HG02642 (cell line): ENCODE measurements around the gene TPO.

Experiments used
- ATAC-seq: cut with Tn5 transposase; IDR thresholded peaks from one replicate; pipeline ENCODE4 v1.9.1; 2021; ENCODE audit warnings: mild to moderate bottlenecking; ENCODE audit not compliant: unreplicated experiment, poor library complexity

The TPO gene

GRCh38 chr2:1438972-1439371 is 25.7 kb downstream of the TPO start:
- no peak for ATAC-seq

- ATAC-seq, result no peak
Measured at GRCh38 chr2:1440581-1440980, 27.3 kb downstream of the TPO start.

- no peak for ATAC-seq
Measured at GRCh38 chr2:1446301-1446700, 33.0 kb downstream of the TPO start.

- no peak for ATAC-seq
Measured at GRCh38 chr2:1448009-1448408, 34.7 kb downstream of the TPO start.

DNA sequence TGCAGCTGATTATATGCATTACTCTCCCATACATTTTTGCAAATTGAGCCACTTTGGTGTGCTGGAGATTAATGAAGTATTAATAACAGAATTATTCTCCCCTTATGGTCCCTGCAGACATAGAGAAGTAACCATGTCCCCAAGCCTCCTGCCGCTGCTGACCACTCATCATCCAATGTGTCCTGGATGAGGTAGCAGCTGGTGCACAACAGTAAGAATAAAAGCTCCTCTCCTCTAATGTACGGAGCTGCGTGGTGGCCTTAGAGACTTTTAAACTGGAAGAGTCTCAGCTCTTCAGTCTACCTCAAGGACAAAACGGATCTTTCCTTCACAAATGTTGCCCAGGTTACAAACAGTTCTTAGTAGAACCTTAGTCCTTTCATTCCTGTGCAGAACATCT is 37.7 kb downstream of the TPO start:
- no peak for ATAC-seq

DNA sequence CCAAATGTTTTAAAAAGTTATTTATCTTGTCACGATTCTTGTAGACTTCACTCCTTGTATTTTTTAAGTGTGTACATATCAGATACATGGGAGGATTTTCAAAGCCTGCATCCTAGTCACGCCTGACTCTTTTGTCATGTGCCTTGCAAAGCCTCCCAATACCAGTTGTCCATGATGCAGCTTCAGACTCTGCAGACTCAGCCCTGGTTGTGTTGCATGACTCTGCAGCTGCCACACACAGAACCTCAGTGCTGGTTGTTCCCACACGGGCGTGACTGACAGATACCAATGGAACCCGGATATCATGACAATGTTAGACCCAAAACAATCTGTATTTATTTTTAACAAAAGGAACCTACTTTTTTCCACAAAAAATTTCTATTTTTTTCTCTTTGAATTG is 38.2 kb downstream of the TPO start:
- ATAC-seq, result no peak

- ATAC-seq, result no peak
Measured at GRCh38 chr2:1453561-1453960, 40.3 kb downstream of the TPO start.

- no peak for ATAC-seq
Measured at GRCh38 chr2:1454346-1454745, 41.1 kb downstream of the TPO start.

GRCh38 chr2:1455466-1455865 is 42.2 kb downstream of the TPO start:
- ATAC-seq, result no peak

- ATAC-seq, result no peak
Measured at GRCh38 chr2:1458432-1458831, 45.2 kb downstream of the TPO start.

DNA sequence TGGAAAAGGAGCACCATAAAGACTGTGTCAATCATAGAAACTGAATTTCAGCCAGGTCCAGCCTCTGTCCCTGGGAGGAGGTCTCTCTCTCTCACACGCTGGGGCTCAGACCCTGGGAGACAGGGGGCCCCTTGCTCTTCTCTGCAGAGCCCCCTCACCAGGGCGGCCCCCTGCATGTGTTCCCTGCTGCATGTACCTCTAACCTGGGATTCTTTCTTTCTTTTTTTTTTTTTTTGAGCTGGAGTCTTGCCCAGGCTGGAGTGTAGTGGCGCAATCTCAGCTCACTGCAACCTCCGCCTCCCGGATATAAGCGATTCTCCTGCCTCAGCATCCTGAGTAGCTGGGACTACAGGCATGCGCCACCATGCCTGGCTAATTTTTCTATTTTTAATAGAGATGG is 46.5 kb downstream of the TPO start:
- no peak for ATAC-seq

- ATAC-seq, result no peak
Measured at GRCh38 chr2:1460851-1461418, 47.7 kb downstream of the TPO start.

- ATAC-seq, result no peak
Measured at GRCh38 chr2:1461507-1462390, 48.5 kb downstream of the TPO start.

GRCh38 chr2:1462994-1463393 is 49.7 kb downstream of the TPO start:
- no peak for ATAC-seq

- no peak for ATAC-seq
Measured at GRCh38 chr2:1472350-1472749, 59.1 kb downstream of the TPO start.

DNA sequence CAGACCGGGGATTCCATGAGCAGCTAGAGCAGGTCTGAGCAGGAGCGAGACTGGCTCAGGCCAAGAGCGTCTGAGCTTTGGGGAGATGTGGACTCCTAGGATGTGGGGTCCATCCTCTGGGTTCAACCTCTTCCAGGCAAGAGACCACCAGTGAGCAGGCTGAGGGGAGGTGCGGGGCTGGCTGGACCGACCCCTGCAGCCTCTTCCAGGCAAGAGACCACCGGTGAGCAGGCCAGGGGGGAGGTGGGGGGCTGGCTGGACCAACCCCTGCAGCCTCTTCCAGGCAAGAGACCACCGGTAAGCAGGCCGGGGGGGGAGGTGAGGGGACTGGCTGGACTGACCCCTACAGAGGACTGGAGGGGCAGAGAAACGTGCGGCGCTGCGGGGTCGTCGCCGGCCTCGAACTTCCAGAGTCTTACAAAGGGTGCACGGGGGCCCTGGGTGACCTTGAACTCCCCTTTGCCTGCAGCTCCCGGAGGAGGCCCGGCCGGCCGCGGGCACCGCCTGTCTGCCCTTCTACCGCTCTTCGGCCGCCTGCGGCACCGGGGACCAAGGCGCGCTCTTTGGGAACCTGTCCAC is 63.4 kb downstream of the TPO start:
- ATAC-seq, result no peak

DNA sequence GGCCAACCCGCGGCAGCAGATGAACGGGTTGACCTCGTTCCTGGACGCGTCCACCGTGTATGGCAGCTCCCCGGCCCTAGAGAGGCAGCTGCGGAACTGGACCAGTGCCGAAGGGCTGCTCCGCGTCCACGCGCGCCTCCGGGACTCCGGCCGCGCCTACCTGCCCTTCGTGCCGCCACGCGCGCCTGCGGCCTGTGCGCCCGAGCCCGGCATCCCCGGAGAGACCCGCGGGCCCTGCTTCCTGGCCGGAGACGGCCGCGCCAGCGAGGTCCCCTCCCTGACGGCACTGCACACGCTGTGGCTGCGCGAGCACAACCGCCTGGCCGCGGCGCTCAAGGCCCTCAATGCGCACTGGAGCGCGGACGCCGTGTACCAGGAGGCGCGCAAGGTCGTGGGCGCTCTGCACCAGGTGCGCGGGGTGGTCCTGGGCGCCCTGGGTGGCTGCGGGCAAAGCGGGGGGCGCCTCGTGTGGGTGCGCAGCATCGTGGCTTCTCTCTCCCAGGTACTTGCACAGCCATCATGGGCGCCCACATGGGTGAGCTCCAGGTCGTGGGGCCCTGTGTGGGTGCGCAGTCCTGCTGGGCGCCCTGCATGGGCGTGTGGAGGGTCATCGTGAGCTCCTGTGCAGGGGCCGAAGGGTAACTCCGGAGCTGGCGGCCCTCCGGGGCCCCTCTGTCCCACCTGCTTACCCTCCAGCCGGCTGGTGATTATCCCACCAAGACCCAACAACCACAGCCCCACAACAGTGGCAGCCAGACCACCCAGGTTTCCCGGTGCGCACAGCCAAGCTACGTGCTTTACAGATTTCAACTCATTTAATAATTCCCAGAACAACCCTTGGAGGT is 64.2 kb downstream of the TPO start:
- ATAC-seq, result no peak

GRCh38 chr2:1478311-1479305 is 65.3 kb downstream of the TPO start:
- no peak for ATAC-seq

- no peak for ATAC-seq
Measured at GRCh38 chr2:1479346-1479745, 66.1 kb downstream of the TPO start.

DNA sequence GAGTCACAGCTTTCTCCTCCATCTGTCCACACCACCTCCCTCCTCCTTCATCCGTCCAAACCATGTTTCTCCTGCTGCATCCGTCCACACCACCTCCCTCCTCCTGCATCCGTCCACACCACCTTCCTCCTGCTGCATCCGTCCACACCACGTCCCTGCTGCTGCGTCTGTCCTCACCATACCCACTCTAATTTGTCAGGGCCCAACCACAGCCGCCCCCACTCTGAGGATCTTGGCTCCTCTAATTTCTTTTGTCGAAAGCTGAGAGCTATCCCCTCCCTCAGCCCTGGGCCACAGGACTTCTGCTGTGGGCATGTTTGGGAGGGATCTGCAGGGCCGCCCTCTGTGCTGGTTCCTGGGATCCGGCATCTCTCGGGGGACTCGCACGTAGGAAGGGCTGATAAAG is 67.4 kb downstream of the TPO start:
- no peak for ATAC-seq
